Amygdala (tissue), 56 donors: ENCODE results near the gene WWOX.

Source experiments
- DNase-seq, 56 donors: peaks; one replicate each; lab custom pipeline; 2025; lab: John Stamatoyannopoulos, UW

Gene WWOX

DNA sequence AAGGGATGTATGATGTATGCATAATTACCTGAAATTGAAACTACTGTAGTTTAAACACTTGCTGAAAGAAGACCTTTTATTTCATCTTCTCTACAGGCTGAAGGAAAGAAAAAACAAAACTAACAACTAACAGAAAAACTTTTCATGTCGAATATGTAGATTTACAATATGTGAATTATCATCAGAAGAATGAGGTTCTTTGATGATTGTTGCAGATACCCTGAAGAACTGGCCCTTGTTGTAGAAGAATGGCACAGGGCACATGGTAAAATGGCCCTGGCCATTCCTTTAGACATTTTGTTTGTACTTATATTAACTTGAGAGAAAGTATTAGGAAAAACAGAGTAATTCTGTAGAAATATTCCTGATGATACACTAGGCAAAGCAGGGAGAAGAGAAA, 1057.3 kb downstream of the WWOX start:
- DNase-seq, result no peak

GRCh38 chr16:79158337-79158736, 1058.9 kb downstream of the WWOX start:
- DNase-seq, result no peak

DNA sequence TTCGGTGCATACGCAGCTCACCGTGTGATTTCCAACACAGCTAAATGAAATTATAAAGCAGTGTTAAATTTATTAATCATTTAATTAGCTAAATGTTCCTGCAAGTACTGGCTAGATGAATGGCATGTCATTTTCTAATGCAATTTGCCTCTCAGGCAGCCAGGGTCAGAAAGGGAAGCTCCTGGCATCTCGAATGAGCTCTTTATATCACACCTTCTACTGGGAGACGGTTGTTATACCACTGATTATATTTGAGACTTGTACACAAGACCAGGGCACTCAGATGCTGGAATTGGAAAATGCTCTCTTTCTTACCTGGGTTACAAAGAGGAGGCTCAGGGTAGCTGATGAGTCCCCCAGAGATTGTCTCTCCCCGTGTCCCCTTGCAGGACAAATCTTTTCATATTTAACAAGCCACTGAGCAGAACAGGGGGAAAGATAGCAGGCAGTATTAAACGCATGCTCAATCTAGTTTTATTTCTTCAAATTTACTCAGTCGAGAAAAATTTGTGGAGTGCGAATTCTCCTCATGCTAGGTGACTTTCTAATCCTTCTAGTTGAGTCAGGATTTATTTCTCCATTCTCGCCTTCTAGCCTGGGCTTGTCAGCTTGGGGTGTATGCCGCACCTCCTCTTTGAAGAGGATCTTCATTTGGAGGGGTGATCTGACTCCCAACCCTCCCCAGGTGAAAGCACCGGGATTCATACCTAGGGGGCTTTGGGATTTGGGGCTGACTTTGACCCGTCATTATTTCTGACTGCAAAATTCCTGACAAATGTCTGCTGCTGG, 1060.0 kb downstream of the WWOX start:
- DNase-seq, result no peak

DNA sequence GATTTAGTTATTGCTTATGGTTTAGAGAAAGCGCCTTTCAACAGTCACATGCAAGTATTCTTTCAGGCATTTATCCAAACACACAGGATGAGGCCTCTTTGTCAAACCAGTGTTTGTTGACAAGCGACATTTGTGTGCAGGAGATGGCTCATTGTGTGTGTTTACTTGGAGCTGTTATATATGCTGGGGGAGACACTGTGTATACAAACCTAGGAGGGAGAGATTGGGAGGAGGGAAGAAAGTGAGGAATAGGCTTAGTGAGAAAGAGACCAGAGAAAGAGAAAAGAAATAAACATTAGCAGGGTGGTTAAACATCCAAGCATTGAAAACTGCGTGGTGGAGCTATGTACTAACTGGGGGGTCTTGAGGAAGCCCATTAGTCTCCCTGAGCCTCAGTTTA, 1063.5 kb downstream of the WWOX start:
- no peak for DNase-seq

GRCh38 chr16:79163691-79164387, 1064.4 kb downstream of the WWOX start:
- peak in 18 of 56 donors; percentile 4 to 38 (median 13) for DNase-seq

DNA sequence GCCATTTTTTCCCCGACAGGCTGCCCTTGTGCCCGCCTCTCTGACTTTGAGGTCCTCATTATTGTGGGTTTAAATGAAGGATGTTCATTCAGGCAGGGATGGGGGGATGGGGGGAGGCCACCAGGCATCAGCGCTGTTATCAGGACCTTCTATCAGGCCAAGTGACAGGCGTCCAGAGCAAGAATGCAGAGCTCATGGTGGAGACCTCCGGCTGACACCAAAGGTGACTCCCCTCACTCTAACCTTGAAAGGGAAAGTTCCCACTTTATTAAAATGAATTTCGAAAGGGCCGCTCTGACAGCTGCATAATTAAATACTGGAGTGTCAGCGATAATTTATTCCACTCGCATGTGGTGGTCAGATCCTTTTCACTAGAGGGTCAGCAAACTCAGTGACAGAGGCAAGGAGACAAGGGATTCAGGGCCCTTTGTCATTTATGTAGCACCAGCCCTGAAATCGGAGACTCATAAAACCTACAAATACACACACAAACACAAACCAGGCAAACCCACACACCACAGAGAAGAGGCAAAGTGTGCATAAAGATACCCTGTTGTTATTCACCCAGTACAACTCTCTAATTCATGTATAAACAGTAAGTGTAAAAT, 1065.0 kb downstream of the WWOX start:
- DNase-seq, result no peak

DNA sequence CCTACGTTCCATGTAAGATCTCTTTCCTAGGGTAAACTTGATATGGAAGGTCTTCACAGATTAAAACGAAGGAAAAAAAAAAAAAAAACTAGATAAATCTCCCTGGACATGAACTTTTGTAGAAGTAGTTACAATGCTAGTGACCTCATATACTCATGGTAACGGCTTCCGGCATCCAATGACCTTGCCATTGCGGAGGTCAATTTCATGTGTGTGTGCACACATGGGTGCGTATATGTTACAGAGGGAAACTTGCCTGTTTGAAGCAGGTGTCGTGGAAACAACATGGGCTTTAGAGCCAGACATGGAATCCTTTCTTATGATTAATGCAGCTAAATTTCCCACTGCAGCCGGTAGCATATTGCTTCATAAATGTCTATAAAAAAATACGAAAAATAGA, 1065.6 kb downstream of the WWOX start:
- no peak for DNase-seq

DNA sequence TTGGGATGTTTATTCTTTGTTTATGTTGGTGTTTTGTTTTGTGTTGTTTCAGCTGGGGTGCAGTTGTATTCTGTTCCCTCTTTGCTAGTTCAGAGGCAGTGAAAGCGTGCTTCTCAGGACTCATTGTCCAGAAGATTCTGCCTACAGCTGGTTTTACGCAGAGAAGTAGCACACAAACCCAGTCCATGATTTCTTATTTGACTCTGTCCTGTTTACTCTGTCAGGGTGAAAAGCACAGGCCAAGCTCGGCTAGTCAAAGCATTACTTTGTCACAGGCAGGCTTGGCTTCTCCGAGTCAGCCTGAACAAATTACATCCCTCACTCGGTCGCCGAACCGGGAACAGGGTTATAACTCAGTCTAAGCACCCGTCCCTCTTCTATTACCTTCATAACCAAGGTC, 1066.1 kb downstream of the WWOX start:
- DNase-seq, result no peak

- DNase-seq, result no peak
These were observed 1068.4 kb downstream of the WWOX start for GRCh38 chr16:79167893-79168292.

DNA sequence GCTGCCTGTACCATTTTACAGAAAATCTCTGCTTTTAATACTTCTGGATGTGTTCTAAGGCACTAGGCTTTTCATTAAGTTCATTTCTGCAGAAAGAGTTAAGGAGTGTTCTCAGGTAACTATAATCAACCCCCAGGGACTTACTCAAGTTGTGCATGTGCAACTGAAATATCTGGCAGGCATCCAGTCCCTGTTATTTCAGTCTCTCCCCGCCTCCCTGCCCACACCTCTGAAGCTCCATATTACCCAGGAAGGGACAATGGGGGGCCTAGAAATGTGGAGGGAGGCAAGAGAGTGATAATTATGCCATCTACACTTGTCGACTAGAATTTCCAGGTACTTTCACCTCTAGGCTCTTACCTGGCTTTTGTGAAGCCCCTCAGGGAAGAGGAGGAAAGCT, 1068.9 kb downstream of the WWOX start:
- DNase-seq, result no peak

GRCh38 chr16:79169239-79169638, 1069.8 kb downstream of the WWOX start:
- DNase-seq, result no peak

DNA sequence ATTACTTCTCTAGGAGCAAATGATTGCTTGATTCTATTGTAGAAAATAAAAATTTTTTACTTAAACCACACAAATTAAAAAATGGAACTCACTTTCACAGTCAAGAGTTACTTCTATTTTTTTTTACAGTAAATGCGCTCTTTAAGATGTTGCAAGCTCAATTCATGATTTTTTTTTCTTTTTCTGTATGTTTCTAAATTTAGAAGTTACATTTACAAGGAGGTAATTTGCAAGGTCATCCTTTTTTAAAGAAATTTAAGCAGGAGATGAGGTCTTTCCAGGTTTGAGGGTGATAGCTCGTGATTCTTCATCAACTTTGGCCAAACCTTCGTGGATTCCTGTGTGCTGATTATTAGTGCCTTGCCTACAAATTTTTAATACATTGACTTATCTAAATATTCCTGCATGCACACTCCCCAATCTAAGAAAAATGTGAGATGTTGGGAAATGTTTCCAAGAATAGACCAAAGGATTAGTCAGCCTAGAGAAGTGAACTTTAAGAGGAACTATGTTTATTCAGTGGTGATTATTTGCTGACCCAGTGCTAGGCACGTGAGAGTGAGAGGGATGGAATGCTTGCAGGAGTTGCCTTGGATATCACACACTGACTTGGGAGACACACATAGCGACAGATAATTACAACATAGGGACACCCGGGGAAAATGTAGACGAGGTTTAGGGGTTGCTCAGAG, 1071.2 kb downstream of the WWOX start:
- DNase-seq, result no peak

GRCh38 chr16:79171504-79171903, 1072.0 kb downstream of the WWOX start:
- no peak for DNase-seq

- DNase-seq, result no peak
These were observed 1072.7 kb downstream of the WWOX start for GRCh38 chr16:79171931-79172705.

DNA sequence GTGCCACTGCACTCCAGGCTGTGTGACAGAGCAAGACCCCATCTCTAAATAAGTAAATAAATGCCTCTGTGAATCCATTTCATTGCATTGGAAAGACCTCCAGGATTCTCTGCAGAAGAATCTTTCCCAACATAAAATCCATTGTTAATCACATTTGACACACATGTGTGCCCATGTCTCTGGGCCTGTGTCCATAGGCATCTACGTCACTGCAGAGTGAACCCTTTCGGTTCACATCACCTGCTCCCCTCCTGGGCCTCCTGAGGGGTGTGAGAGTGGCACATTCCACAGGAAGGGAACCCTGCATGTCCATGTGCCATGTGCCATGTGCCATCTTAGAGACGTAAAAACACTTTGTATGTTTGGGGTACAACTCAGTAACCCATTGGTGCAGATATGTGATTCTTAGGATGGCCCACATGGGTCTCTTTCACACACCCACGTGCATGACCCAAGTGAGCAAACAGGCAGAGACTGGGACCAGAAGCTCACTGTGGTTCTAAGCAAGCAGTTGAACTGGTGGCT, 1073.6 kb downstream of the WWOX start:
- no peak for DNase-seq

DNA sequence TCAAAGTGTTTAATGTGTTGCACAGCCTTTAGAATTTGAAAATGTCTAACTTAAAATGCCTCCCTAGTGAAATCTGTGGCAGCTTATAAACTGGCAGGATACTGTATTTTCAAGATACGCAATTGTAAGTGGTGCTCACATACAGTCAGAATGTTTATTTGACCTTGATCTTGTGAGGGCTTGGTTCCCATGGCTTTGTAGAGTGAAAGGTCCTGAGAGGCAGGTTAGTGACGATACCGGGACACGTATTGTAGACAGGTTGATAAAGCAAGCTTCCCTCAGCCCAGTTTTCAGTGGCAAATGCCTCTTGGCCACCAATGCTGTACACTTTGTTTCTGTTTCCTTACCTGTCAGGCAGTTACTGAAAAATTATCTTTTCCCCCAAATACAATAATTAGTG, 1074.5 kb downstream of the WWOX start:
- no peak for DNase-seq

GRCh38 chr16:79175286-79176057, 1076.0 kb downstream of the WWOX start:
- no peak for DNase-seq

GRCh38 chr16:79177018-79177417, 1077.6 kb downstream of the WWOX start:
- DNase-seq, result no peak

- DNase-seq, result no peak
These were observed 1082.0 kb downstream of the WWOX start for GRCh38 chr16:79181419-79181818.
